CD4-positive, alpha-beta T cell treated with Interferon alpha-2 for 1 hour (primary cell): ENCODE measurements around the gene UFSP1.
A peak's percentile ranks its signal among the peaks of the same experiment; 100 is the strongest.

Experiments used
- DNase-seq, 2 donors: peaks; one replicate each; pipeline ENCODE4 v3.0.0-alpha.2; 2020 to 2022

The UFSP1 gene

GRCh38 chr7:100894860-100895700 lies 5.6 kb upstream of the UFSP1 start:
- peak; percentile 46 to 61 for DNase-seq

GRCh38 chr7:100893910-100894721 lies 4.6 kb upstream of the UFSP1 start:
- no peak for DNase-seq

- no peak for DNase-seq
Observed at GRCh38 chr7:100893318-100893895, 3.9 kb upstream of the UFSP1 start.

GRCh38 chr7:100892364-100893317 lies 3.1 kb upstream of the UFSP1 start:
- DNase-seq, result no peak

- no peak for DNase-seq
Observed at GRCh38 chr7:100891568-100892247, 2.2 kb upstream of the UFSP1 start.

DNA sequence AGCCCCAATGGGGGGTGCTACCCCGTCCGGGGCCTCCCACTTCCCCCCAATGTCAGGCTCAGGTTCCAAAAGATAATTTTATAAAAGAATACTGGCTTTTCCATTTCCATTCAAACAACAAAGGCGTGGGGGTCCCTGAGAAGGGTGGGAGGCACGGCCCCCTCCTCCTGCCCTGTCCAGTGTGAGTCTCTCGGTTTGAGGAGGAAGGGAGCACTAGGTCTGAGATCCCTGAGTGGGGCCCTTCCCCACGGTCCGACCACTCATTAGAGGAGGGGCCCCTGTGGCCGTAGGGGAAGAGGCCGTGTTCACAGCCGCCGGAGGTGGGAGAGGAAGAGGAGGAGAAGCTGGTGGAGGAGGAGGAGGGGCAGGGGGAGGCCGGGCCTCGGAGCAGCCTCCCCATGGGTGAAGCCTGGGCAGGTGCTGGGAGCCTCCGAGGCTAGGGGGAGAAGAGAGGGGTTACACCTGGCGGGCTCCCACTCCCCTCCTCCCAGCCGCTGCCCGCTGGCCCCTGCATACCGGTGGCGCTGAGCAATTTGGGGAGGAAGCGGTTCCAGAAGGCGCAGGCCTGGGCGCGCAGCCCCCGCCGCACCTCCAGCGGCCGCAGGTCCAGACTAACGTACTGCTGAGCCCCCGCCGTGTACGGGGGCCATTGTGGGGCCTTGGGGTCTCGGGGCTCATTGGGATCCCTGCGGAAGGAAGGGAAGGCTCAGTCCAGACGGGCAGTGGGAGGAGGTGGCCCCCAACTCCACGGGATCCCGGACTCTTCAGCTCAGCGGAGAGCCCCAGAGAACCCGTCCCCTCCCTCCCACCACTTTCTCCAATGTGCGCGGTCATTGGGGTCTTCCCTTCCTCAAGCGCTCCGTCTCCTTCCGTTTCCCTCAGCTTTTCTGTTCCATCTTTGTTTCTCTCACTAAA lies 1.4 kb upstream of the UFSP1 start:
- DNase-seq, result no peak

GRCh38 chr7:100888291-100888987 lies 1.1 kb downstream of the UFSP1 start:
- no peak for DNase-seq

DNA sequence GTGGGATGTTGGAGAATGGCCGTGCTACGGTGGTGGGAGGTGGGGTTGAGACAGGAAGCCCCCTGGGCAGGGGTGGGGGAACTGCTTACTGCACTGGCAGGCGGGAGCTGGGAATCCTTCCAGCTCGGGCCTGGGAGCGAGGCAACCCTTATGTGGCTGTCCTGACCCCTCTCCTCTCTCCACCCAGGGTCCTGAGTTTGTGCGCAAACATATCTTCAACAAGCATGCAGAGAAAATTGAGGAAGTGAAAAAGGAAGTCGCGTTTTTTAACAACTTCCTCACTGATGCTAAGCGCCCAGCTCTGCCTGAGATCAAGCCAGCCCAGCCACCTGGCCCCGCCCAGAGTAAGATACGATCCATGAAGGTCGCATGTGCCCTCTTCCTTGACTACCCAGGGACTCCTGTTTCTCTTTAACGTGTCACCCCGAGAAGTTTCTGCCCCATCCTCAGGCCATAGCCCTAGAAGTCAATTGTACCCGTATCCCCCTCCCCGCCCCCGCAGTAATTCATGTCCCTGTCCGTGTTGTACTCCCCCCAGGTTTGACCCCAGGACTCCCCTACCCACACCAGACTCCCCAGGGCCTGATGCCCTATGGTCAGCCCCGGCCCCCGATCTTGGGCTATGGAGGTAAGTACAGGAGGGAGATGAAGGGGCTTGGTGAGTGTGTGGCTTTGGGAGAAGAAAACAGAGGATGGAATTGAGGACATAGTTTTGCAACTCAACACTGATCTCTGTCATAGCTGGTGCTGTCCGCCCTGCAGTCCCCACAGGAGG lies 1.8 kb downstream of the UFSP1 start:
- DNase-seq, result peak; percentile 73 to 76

GRCh38 chr7:100886936-100887515 lies 2.5 kb downstream of the UFSP1 start:
- DNase-seq, result no peak

DNA sequence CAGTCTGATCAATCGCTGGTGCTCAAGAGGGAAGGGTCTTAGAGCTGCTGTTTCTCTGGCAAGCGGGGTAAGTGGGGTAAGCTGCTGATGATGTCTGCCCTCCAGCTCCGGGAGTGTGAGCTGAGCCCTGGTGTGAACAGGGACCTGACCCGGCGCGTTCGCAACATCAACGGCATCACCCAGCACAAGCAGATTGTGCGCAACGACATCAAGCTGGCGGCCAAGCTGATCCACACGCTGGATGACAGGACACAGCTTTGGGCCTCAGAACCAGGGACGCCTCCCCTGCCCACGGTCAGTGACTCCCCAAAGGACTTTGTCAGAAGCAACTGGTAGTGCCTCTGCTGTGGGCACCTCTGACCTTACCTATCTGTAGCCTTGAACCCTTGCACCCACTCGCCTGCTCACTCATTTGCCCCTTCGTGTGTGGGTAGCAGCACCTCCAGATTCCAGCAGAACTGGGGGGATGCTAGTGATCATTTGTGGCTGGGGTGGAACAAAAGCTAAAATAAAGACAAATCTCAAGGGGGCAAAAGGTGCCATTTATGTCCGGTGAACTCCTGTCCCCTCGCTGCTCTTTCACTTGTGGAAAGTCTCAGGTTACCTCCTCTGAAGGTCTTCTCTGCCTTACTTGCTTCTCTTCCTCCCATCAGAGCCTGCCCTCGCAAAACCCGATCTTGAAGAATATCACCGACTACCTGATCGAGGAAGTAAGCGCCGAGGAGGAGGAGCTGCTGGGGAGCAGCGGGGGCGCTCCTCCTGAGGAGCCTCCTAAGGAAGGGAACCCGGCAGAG lies 3.2 kb downstream of the UFSP1 start:
- DNase-seq, result no peak

DNA sequence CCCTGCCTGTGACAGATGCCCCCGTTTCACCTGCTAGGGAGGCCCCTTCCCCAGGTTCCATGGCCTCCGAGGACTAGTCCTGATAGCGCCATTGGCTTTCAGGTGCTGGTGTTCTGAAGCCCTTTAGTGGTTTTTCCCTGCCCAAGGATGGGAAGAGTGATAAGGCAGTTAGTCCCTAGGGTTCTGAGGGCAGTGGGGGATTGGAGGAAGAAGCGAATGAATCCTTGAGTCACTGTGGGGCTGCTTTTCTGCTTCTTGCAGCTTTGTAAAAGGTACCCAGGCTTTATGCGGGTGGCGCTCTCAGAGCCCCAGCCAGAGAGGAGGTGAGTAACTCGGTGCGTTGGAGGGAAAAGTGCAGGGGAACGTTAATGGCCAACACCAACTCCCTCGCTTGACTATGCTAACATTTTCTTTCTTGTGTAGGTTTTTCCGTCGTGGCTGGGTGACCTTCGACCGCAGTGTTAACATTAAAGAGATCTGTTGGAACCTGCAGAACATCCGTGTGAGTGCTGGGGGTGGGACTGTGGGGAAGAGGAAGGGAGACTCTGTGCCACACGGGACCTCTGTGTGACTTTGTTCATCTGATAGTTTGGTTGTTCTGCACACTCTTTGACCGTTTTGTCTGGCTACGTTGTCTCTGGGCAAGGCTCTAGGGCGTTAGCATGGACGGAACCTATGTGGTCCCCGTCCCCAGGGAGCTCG lies 3.9 kb downstream of the UFSP1 start:
- no peak for DNase-seq

- peak; percentile 66 to 81 for DNase-seq
Observed at GRCh38 chr7:100884736-100885439, 4.6 kb downstream of the UFSP1 start.

DNA sequence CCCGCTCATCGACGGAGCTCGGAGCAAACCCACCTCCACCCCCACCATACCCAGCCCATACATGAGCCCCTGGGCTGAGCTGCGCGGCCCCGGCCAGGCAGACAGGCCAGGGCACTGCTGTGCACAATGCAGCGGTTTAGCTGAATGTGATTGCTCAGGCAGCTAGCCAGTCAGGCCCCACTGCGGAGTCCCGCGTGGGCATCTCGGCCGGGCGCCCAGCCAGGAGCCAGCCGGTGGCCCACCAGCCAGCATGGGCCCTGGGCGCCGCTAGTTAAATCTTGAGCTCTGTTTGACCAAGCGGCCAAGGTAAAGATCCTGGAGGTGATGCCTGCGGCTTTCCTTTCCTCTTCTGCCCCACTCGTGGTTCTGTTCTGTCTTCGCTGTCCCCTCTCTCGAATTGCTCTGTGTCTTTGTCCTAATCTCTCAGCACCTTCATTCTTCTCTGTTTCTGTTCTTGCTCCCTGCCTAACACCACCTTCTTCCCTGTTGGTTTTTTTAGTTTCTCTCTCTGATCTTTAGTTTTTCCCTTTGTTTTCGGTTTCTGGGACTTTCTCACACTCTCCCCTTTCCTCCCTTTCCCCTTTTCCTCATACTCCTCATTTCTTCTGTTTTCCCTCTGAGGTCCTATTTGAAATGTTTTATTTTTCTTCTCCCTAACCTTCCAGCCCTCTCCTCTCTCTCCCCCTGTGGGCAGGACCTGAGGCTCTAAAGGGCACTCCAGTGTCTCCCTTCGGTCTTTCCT lies 6.6 kb downstream of the UFSP1 start:
- DNase-seq, result no peak

DNA sequence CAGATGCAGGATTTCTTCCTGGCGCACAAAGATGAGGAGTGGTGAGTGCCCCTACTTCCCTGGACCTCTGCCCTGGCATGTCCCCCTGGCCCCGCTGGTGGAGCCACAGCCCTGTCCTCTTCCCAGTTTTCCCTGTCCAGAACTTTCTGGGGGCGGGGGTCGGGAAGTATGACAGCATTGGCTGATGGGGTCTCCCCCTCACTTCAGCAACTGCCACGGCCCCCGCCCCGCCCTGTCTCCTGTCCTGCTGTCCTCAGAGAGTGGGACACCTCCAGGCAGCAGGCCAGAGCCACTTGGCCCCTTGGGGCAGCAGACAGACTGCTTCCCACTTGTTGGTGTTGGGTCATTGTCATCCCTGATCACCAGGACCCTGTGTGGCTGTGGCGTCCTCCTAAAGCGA lies 7.3 kb downstream of the UFSP1 start:
- DNase-seq, result no peak

GRCh38 chr7:100881136-100881535 lies 8.4 kb downstream of the UFSP1 start:
- DNase-seq, result no peak

DNA sequence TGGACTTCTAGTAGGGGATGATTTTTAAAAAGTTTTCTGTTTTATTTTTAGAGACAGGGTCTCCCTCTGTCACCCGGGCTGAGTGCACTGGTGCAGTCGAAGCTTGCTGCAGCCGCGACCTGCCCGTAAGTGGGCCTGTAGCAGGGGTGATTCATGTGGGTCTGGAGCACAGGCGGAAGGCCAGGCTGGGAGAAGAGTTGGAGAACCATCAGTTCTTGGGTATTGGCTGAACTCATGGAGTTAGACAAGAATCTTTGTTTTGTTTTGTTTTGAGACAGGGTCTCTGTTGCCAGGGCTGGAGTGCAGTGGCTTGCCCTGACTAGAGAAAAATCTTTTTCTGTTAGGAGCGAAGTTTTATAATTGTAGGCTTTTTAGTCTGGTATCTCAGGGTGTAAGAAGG lies 8.9 kb downstream of the UFSP1 start:
- DNase-seq, result no peak
